Measurements from ENCODE around the gene CCDC102B.
"Not testable (repeated sequence)": the region's sequence is repeated elsewhere in the genome, so short reads cannot be mapped to it uniquely, and the experiment has no call there.

CCDC102B gene

DNA sequence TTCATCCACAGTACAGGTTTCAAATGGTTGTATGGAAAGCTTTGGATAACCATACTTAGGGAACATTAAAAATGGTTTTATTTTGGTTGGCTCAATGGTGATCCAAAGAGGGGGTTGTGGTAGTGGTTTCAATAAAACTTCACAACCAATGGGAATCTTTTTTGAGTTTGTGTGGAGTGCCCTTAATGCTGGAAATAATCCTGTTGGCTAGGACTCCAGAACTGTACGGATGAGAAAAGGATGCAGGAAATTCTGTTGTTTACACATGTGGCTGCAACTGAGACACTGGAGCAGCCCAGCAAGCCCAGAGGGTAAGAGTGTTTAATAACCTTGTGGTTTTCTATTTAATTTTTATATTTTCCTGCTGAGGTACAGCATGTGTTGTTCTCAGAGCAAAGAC lies at the start of gene CCDC102B:
CCDC102B (plus strand) TSS at position 210 of the 400 bp plus-strand sequence. CDS start 38,684 bp downstream, outside the sequence.
- Histone ChIP-seq H3K4me3 (no peak within 1 kb of the TSS), H3K27ac (peak within 1 kb of the TSS in 2 of 21 experiments; percentile 7 to 41)

DNA sequence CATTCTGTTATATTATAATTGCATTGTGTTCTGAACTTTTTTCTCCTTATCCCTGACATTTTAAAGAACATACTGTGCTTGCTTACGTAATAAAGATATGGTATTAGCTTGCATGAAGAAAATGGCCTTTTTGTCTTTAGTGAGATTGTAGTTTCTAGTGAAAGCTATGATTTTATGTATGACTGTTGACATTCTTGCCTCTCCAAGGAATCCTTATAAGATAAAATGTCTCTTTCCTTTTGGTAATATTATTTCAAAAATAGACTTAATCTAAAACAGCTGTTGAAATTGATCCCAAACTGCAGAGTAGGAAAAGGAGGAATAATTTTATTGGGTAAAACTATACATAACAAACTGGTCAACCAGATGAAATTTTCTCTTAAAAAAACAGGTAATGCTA lies 40.8 kb upstream of the CCDC102B start:
- no peak overlapping the region for H3K4me3 ChIP-seq
- H3K27ac ChIP-seq, result no peak overlapping the region

DNA sequence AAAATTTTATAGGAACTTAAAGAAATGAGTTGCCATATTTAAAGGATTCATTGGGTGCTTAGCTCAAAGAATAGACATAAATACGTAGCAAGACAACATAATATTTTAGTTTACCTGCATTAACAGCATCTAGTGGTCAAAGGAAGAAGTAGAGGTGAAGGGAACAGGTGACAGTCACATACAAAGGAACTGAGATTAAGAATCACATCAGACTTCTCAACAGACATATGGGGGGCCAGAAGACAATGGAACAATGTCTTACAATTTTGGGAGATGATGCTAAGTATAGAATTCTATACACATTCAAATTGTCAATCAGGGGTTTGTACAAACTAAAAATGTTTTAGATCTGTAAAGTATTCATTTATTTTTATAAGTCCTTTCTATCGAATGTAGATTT lies 38.6 kb upstream of the CCDC102B start:
- H3K27ac ChIP-seq, result no peak overlapping the region
- no peak overlapping the region for H3K4me3 ChIP-seq

DNA sequence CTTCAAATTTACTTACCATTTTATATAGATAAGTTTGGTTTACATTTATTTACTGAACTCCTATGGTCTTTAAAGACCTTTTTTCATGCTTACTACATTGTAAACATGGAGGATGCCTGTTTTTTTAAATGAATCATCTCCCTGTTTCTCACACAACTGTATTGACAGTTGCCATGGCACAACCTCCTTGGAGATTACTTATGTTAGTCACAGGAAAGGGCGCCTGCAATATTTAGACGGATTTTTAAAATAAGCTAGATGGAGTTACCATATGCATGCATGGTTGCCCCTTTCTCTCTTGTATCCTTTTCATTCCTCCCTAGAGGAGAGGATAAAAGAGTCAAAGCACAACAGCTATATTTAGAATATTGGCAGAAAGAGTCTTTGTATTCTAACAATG lies 34.8 kb upstream of the CCDC102B start:
- Histone ChIP-seq H3K27ac (no peak overlapping the region), H3K4me3 (no peak overlapping the region)

DNA sequence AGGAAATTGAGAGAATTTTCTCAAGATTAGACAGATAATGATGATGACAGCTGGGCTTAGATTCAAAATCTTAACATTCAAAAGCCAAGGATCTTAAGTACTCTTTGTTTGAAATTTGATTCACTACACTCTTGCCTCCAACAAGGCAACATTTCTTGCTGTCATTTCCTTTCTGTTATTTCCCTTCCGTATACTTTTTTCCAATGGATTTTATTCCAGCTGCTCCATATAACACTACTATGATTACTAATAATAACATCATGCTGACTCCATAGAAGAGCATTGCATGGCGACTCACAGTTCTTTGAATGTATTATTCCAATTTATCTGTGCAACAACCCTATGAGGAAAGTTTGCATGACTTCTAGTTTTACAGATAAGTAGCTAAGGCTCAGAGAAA lies 33.9 kb upstream of the CCDC102B start:
- Histone ChIP-seq H3K27ac (no peak overlapping the region), H3K4me3 (no peak overlapping the region)

DNA sequence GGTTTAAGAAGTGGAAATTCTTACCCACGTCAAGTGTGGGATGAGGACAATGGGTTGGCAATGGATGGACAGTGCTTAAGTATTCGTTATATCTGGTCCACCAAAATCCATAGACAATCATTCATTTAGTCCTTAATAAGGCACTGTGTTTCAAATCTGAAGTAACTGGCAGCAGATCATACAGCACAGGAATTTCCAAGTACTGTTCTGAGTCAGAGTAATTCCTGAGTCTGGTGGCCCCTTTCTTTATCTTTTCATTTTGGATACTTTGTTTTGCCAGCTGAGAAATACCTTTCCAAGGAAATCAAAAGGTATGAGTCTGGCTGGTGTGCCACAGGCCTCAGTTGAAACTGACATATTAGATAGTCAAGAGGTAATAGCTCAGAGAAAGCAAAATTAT lies 31.4 kb upstream of the CCDC102B start:
- H3K27ac ChIP-seq, result no peak overlapping the region
- H3K4me3 ChIP-seq, result no peak overlapping the region

DNA sequence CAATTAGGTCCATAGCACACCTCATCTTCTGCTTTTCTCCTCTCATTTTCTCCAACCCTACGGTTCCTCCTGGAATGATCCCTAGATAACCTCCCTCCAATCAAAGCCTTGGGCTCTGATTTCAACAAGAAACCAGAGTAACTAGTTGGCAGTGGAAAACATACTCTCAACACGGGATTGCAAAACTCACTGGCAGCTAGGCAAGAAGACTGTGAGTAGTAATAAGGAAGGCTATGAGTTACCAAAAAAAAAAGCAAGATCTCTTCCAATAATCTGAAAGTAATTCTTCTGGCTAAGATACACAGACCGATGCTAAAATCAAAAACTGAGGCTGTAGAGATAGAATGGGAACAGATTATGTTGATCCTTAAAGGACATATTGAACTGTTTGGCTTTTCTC lies 28.4 kb upstream of the CCDC102B start:
- no peak overlapping the region for H3K27ac ChIP-seq

DNA sequence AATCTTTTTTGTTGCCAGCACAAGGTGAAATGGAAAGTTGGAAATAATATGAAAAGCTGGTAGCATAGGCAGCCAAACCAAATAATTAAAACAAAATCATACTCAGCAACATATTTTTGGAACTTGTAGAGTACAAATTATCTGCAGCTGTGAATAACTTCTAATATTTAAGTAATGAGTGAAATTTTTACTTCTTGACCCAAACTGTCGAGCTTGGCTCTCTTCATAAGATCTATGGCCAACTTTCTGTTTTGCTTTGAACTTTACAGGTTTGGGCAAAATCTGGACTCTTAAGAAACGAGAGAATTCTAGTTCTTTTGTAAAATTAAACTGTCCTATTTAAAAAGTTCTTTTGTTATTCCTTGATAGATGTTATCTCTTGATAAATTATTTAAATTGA lies 25.6 kb upstream of the CCDC102B start:
- Histone ChIP-seq H3K4me3 (no peak overlapping the region), H3K27ac (peak overlapping the region in 1 of 21 experiments; percentile 51)

More for the DNA sequence above, 28.4 kb upstream of the CCDC102B start:
- no peak overlapping the region for H3K4me3 ChIP-seq

DNA sequence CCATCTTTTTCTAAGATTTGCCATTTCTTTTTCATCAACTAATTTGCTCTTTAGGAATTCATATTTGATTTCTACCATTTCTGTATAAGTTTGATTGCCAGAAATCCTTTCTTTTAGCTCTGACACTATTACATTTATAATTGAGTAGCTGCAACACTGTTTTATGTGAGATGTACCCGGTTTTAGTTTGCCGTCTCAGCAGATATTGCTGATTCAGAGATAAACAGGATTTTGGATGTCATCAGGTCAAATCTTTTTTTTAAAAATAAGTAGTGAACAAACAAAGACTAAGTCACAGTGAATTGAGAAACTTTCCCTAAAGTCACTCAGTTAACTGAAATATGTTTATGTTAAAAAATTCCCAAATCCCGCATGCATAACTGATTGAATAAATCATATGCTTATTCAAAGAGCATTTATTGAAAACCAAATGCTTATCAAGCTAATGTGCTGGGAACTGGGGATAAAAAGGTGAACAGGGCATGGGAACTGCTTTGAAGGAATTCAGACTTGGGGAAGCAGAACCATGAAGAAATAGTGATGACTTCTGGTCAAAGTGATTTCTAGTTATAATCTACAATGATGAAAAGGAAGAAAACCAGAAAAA lies 19.5 kb upstream of the CCDC102B start:
- Histone ChIP-seq H3K27ac (no peak overlapping the region), H3K4me3 (no peak overlapping the region)

DNA sequence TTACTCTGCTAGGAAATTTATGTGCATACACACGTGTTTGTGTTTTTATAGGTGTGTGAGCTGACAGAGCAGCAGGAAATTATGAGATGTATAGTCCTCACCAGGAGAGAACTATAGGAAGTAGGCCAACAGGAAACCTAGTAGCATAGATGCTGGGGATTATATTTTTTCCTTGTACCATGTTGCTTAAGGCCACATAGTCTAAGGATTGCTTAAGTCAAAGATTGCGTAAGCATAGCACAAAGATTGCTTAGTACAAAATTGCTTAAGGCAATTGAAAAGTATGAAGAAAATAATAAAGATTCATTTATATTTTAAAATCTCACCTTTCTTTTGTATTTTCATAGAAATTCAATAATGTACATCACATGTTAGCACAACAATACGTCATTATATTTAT lies 18.7 kb upstream of the CCDC102B start:
- Histone ChIP-seq H3K27ac (no peak overlapping the region), H3K4me3 (no peak overlapping the region)

DNA sequence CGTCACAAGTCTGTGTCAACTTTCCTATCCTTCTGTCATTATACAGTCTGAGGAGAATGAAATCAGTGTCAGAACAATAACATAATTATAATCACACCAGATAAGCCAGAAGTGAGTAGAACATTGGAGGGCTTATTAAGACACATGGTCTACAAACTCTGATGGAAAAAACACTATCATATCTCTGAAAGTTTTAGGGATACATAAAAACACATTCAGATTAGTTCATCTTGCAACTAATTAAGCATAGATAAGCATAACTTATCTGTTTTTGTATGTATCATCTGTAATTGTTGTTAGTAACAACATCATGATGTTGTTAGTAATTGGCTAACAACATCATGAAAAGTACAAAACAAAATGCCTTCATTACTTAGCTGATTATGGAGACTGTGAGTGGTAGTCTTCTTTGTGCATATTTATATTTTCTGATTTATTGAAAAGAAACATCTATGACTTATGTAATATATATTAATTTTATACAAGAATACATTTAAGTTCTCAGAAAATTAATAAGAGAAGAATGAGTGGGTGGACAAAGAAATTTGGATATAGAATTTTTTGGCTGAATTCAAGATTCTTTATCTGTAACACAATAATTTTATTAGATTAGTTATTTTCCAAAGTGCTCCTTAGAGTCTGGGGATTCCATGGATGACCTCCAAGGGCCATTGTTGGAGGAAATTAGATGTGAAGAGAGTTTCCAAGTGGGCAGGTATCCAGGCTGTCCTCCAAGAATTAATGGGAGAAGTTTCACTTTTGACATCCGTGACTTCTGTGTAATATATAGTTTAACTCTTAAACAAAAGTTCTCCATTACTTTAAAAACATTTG lies 16.9 kb upstream of the CCDC102B start:
- H3K27ac ChIP-seq, result no peak overlapping the region
- H3K4me3 ChIP-seq, result no peak overlapping the region

DNA sequence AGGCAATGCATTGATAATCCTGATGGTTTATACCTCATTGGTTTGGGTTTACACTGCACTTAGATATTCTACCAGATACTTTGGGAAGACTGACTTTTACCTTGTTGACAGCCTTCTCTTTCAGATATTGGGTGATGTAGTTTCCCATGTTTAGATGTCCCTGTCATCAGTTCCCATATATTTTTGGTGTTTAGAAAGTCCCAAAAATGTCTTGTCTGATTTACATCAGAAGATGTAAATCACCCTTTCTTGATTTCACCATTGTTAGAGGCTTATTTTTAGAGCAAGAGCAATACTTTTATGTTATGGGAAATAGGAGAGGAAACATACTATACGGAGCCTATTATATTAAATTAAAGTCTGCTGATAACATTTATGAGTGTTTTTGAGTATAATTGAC lies 14.4 kb upstream of the CCDC102B start:
- H3K27ac ChIP-seq, result no peak overlapping the region
- H3K4me3 ChIP-seq, result no peak overlapping the region

DNA sequence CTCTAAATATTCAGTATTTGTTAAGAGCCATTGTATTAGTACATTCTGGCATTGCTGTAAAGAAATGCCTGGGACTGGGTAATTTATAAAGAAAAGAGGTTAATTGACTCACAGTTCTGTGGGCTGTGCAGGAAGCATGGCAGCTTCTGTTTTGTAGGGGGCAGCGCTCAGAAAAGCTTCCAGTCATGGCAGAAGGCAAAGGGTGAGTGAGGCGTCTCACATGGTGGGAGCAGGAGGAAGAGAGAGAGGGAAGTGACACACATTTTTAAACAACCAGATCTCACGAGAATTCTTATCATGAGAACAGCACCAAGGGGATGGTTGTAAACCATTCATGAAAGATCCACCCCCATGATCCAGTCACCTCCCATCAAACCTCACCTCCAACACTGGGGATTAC lies 13.8 kb upstream of the CCDC102B start:
- no peak overlapping the region for H3K27ac ChIP-seq
- no peak overlapping the region for H3K4me3 ChIP-seq

DNA sequence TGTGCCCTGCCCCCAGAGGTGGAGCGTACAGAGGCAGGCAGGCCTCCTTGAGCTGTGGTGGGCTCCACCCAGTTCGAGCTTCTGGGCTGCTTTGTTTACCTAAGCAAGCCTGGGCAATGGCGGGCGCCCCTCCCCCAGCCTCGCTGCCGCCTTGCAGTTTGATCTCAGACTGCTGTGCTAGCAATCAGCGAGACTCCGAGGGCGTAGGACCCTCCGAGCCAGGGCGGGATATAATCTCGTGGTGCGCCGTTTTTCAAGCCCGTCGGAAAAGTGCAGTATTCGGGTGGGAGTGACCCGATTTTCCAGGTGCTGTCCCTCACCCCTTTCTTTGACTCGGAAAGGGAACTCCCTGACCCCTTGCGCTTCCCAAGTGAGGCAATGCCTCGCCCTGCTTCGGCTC lies 7.6 kb upstream of the CCDC102B start:
- H3K4me3 ChIP-seq, H3K27ac ChIP-seq: not testable (repeated sequence)

DNA sequence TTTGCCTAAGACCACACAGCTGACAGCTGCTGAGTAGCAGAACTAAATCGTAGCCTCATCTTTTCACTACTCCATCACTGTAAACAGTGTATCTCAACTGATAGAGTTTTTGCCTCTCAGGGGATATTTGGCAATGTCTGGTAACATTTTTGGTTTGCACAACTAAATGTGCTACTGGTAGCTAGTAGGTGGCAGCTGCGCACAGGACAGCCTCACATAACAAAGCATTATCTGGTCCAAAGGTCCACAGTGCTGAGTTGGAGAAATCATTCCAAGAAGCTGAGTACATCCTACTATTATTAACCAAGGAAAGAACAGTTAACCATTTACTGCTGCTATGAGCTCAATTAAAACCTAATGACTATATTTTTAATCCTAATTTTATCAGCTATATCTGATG lies 6.1 kb upstream of the CCDC102B start:
- Histone ChIP-seq H3K4me3 (no peak overlapping the region), H3K27ac (no peak overlapping the region)

DNA sequence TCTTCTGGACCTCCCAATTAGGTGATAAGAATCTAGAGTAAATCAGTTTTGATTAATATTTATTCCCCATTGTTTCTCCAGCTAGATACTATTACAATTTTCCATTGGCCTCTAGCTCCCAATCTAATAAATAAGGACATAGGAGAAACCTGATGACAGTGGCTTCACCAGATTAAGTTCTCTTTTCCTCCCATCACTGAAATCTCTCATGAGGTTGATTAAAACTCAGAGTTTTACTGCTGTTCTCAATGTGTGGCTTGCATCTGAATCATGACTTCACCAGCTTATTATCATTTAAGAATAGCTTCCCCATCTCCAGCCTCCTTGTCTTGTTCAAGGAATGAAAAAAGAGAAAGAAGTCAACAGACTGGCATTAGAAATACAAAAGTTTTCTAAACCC lies 3.9 kb upstream of the CCDC102B start:
- no peak overlapping the region for H3K27ac ChIP-seq
- H3K4me3 ChIP-seq, result no peak overlapping the region

DNA sequence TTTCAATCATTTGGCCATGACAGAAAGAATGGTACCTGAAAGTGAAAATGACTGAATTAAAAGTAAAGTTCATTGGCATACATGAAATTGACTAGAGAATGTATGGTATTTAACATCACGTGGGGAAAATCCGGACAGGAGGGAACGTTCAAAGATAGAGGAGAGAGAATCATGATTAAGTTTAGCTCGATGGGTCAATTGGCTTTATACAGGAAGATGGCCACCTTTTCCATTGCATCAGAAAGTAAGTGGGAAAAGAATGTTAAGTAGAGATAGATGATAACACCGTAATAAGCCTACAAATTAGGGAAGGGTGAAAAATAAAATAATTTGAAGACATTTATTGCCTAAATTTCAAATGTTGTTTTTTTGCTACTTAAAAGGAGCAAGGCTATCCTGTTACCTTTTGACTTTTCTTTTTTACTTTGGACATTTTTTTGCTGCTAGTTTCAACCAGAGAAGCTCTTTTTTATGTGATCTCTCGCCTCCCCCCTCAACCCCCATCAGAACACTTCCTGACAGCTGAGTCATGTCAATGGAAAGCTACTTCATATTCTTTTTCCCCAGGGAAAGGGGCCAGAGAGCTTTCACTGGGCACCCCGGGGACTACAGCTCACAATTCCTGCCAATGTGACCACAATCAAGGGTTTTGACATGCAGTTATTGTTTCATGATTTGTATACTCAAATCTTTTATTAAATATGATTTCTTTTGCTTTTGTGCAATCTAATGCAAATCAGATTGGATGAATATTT lies 767 bp upstream of the CCDC102B start:
- no peak overlapping the region for H3K27ac ChIP-seq
- H3K4me3 ChIP-seq, result no peak overlapping the region

DNA sequence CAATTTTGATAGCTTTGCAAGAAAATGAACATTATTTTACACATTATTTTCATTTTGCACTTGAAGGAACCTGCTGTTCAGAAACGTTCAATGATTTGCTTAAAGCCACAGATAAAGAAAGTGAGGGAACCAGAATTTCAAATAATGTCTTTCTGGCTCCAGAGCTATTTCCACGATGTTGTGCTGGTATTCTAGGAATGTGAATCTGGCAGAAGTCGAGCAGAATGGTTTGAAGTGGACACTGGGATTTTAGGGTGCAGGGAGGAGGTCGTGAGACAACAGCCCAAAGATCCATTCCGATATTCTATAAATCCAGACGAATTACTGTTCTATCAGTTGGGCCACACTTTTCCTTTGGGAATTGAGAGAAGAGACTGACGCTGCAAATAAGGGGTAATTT lies 2.2 kb downstream of the CCDC102B start:
- H3K27ac ChIP-seq, result no peak overlapping the region
- H3K4me3 ChIP-seq, result peak overlapping the region in 1 of 7 experiments; percentile 4

DNA sequence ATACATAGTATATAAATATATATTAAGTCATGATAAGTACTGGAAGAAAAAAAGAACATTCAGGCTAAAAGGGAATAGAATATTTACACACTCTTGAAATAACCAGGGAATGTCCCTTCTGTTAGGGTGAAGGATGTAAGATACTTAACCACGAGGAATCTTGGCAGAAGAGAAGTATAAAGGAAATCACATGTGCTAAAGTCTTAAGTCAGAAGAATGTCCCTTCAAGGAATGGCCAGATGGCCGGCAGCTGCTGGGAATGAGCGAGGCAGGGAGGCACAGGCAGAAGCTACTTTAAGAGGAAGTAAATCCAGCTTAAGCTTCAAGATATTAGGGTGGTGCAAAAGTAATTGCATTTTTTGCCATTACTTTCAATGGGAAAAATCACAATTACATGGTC lies 5.5 kb downstream of the CCDC102B start:
- H3K27ac ChIP-seq, result peak overlapping the region in 1 of 21 experiments; percentile 30

DNA sequence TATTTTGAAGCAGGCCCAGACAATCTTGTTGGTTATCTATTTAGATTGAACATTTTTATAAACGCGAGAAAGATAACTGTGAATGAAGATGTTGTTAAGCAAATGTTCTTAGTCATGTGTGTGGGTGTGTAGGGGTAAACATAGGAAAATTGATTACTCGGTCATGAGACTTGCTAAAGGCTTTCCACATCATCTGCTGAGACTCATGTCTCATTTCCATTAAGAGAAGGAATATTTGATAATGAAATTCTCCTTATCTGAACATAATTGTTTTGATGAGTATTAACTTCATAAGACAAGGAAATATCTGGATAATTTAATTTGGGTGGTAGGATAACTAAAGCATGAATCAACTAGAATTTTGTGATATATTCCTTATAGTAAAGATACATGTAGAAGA lies 19.7 kb downstream of the CCDC102B start:
- no peak overlapping the region for H3K27ac ChIP-seq
- no peak overlapping the region for H3K4me3 ChIP-seq

More for the DNA sequence above, 5.5 kb downstream of the CCDC102B start:
- H3K4me3 ChIP-seq, result no peak overlapping the region

DNA sequence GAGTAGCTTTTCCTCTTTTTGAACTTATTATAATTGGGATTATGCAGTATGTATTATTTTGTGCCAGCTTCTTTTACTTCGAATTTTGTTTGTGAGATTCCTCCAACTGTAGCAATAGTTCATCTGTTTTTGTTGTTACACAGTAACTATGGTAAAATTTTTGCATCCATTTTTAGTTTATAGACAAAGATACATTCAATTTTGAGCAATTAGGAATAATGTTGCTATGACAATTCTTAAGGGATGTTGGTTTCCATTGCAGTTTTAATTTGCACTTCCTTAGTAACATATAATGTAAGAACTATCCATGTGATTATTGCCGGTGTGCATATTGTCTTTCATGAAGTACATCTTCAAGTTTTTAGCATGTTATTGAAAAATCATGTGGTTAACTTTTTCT lies 20.7 kb downstream of the CCDC102B start:
- Histone ChIP-seq H3K27ac (no peak overlapping the region), H3K4me3 (no peak overlapping the region)
